DOHH2 (cell line): Measurements from ENCODE around the gene DUSP8.

Experiments used
- EZH2phosphoT487 ChIP-seq: fragments of 200-600 bp; sonication (generic); IDR thresholded peaks from 2 replicates; pipeline ENCODE4 v1.6.1; 2017; ENCODE audit warnings: borderline replicate concordance, mild to moderate bottlenecking, antibody characterized with exemption, low read length, moderate library complexity, mixed read lengths
- TF ChIP-seq, protein P1 (sequence below): fragments of 200-600 bp; sonication (generic); IDR thresholded peaks from one replicate; pipeline ENCODE4 v1.5.1; 2014; ENCODE audit warnings: antibody characterized with exemption, mild to moderate bottlenecking, low read depth, low read length; ENCODE audit not compliant: poor library complexity, severe bottlenecking

DNA sequence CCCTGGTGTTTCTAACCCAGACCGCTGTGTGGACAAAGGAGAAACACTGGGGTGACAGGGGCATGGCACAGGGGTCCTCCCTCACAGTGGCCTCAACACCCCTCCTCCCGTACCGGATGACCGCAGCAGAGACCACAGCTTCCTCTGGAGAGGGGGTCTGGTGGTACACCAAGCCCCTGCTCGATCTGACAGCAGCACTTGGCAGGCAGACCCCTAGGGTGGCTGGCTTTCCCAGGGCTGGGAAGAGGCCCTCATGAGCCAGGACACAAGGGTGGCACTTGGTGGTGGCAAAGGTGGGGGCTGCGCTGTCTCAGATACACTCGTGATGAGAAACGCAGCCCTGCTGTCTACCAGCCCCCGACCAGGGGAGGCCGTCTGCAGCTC is 38.7 kb downstream of the DUSP8 start:
- TF ChIP-seq EZH2phosphoT487 = no peak
- TF ChIP-seq, protein P1, sequence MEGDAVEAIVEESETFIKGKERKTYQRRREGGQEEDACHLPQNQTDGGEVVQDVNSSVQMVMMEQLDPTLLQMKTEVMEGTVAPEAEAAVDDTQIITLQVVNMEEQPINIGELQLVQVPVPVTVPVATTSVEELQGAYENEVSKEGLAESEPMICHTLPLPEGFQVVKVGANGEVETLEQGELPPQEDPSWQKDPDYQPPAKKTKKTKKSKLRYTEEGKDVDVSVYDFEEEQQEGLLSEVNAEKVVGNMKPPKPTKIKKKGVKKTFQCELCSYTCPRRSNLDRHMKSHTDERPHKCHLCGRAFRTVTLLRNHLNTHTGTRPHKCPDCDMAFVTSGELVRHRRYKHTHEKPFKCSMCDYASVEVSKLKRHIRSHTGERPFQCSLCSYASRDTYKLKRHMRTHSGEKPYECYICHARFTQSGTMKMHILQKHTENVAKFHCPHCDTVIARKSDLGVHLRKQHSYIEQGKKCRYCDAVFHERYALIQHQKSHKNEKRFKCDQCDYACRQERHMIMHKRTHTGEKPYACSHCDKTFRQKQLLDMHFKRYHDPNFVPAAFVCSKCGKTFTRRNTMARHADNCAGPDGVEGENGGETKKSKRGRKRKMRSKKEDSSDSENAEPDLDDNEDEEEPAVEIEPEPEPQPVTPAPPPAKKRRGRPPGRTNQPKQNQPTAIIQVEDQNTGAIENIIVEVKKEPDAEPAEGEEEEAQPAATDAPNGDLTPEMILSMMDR = no peak
